Natural killer cell (primary cell): ENCODE measurements around the gene MCOLN3. TPM values are rescaled to one million over a fixed set of nuclear protein-coding genes. Genes with fewer than 3 reads are reported as not detected.

Experiments
- ATAC-seq, 3 donors: fragments of 150-1000 bp in 2 of 3; fragments of 200-7000 bp in 1 of 3; cut with Tn5 transposase; 1 replicate in 1 of 3; 2 replicates in 2 of 3; pipeline ENCODE4 v1.10.0; 2021; ENCODE audit warnings: mild to moderate bottlenecking in 2 of 3, moderate library complexity in 2 of 3
- DNase-seq, 2 donors: peaks; one replicate each; pipeline versions ENCODE4 v3.0.0 to v3.0.0-alpha.2; 2013 to 2021; ENCODE audit warnings: mixed read lengths in 1 of 2
- H3K27ac ChIP-seq: one replicate; pipeline ENCODE4 v1.5.1; 2013; ENCODE audit warnings: mild to moderate bottlenecking, low read length
- H3K27me3 ChIP-seq: one replicate; pipeline ENCODE4 v1.6.1; 2013; ENCODE audit warnings: low read length; ENCODE audit not compliant: control insufficient read depth, insufficient read depth
- H3K36me3 ChIP-seq: one replicate; pipeline ENCODE4 v1.6.1; 2013; ENCODE audit warnings: low read length; ENCODE audit not compliant: control insufficient read depth, insufficient read depth
- H3K4me1 ChIP-seq: one replicate; pipeline ENCODE4 v1.6.1; 2013; ENCODE audit warnings: low read length; ENCODE audit not compliant: control insufficient read depth, insufficient read depth
- H3K4me3 ChIP-seq: one replicate; pipeline ENCODE4 v1.5.1; 2013; ENCODE audit warnings: low read length
- H3K9me3 ChIP-seq: one replicate; pipeline ENCODE4 v1.6.1; 2013; ENCODE audit warnings: low read length; ENCODE audit not compliant: control insufficient read depth, insufficient read depth
- H3K27ac Mint-ChIP-seq, 2 donors: one replicate each; pipeline ENCODE4 v1.8.0; 2022; ENCODE audit warnings: mild to moderate bottlenecking in 2 of 2, mixed read lengths in 2 of 2, moderate library complexity in 1 of 2
- H3K27me3 Mint-ChIP-seq, 2 donors: one replicate each; pipeline ENCODE4 v1.8.0; 2022; ENCODE audit warnings: low read depth in 2 of 2, mixed read lengths in 2 of 2
- H3K36me3 Mint-ChIP-seq: one replicate; pipeline ENCODE4 v1.8.0; 2022; ENCODE audit warnings: mixed read lengths
- H3K4me1 Mint-ChIP-seq, 2 donors: one replicate each; pipeline ENCODE4 v1.8.0; 2022; ENCODE audit warnings: mixed read lengths in 2 of 2
- H3K4me3 Mint-ChIP-seq: one replicate; pipeline ENCODE4 v1.8.0; 2022; ENCODE audit warnings: mild to moderate bottlenecking, moderate library complexity, mixed read lengths
- H3K9me3 Mint-ChIP-seq, 2 donors: one replicate each; pipeline ENCODE4 v1.8.0; 2022; ENCODE audit warnings: mixed read lengths in 2 of 2
- WGBS: methylation state at CpG from one replicate; pipeline ENCODE4 v1.1.7; 2013; ENCODE audit warnings: missing lambda C conversion rate; ENCODE audit not compliant: insufficient coverage; 5-methylcytosine and 5-hydroxymethylcytosine counted together
- intact Hi-C: fragments of 100-400 bp; cut with micrococcal nuclease; formaldehyde crosslinking; loops from one replicate; pipeline ENCODE4 v1.14.2; 2022
- total RNA-seq, 4 donors: library from RNA; stranded (reverse); fragments of 120-200 nt in 1 of 4; gene quantifications; one replicate each; pipeline versions ENCODE4 v1.2.3 to v1.2.4, GENCODE V29; 2013 to 2022
- TF ChIP-seq, protein P1 (sequence below): fragments of 200-600 bp; IDR thresholded peaks from one replicate; pipeline ENCODE4 v1.8.0; 2022; ENCODE audit warnings: antibody characterized with exemption

Gene MCOLN3
- total RNA-seq, 3 donors from 2014 or later (not counting 1 experiment from before 2014, with no cell fraction given), result not detected

DNA sequence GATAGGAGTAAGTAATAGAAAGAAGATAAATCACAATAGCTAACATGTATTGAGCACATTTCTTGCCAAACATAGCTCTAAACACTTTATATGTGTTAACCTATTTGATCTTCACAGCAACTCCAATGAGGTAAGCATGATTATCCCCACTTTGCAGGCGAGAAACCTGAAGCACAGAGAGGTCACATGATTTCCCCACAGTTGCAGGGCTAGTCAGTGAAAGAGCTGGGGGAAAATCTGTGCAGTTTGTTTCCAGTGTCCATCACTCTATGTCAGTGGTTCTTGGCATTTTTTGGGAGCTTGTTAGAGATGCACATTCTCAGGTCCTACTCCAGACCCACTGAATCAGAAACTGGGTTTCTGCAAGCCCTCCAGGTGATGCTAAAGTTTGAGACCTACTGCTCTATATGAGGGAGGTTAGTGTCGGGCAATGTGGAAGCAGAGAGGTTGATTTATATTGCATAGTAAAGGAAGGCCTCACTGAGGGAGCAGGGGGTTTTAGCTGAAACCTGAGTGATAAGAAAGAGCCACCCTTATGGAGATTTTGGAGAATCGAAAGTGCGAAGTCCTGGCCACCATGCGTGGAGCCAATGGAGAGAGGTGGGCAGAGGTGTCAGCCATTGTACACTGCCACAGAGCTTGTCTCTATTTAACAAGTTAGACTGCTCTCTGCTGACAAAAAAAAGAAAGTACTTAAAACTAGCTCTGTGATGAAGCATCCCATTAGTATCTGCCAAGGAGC, 20.9 kb downstream of the MCOLN3 start:
- DNase-seq (peak in 1 of 2 donors; percentile 74), ATAC-seq (peak; percentile 83 to 86 (median 85))
- Mint-ChIP-seq H3K4me3 (peak overlapping the region; percentile 15), H3K36me3 (no peaks in the 10 kb centered on the region), H3K9me3 (no peaks in the 10 kb centered on the region), H3K27me3 (peaks cover 5 to 8% of the 10 kb centered on the region in 2 donors), H3K4me1 (peaks cover 9% of the 10 kb centered on the region in 2 donors), H3K27ac (peak overlapping the region; percentile 19 to 87)
- H3K4me3 ChIP-seq, result peak overlapping the region; percentile 1
- peaks cover 8% of the 10 kb centered on the region for H3K4me1 ChIP-seq
- H3K36me3 ChIP-seq, result no peaks in the 10 kb centered on the region
- intact Hi-C loops, result loop anchor here (1.0 kb wide), 1 partner anchor 83 kb away; no protein-coding TSS in a partner anchor
- 51% methylated on average over 5 of the region's 5 CpGs for WGBS
- H3K9me3 ChIP-seq, result no peaks in the 10 kb centered on the region
- no peaks in the 10 kb centered on the region for H3K27me3 ChIP-seq
- peak overlapping the region; percentile 46 for H3K27ac ChIP-seq
- TF ChIP-seq, protein P1, sequence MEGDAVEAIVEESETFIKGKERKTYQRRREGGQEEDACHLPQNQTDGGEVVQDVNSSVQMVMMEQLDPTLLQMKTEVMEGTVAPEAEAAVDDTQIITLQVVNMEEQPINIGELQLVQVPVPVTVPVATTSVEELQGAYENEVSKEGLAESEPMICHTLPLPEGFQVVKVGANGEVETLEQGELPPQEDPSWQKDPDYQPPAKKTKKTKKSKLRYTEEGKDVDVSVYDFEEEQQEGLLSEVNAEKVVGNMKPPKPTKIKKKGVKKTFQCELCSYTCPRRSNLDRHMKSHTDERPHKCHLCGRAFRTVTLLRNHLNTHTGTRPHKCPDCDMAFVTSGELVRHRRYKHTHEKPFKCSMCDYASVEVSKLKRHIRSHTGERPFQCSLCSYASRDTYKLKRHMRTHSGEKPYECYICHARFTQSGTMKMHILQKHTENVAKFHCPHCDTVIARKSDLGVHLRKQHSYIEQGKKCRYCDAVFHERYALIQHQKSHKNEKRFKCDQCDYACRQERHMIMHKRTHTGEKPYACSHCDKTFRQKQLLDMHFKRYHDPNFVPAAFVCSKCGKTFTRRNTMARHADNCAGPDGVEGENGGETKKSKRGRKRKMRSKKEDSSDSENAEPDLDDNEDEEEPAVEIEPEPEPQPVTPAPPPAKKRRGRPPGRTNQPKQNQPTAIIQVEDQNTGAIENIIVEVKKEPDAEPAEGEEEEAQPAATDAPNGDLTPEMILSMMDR, result no peak

DNA sequence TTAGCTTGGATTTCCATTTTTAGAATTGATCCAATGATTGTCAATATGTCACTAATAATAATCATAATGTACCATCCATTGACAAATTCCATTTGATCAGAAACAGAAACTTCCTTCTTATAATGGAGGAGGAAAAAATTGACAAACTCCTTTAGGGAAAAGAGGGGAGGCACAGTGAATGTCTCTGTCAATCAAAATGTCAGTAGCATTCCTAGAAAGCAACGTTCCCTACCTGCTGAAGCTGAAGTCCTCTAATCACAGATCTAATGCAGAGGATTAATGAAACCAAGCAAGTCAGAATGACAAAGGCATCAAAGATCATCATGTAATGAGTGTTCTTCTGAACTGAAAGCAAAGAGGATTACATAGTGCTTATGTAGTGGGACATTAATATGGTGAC, 22.4 kb downstream of the MCOLN3 start:
- H3K27ac Mint-ChIP-seq, result no peak overlapping the region
- intact Hi-C loops, result no loop called here
- no peaks in the 10 kb centered on the region for H3K9me3 Mint-ChIP-seq
- Histone ChIP-seq H3K9me3 (no peaks in the 10 kb centered on the region), H3K36me3 (no peaks in the 10 kb centered on the region), H3K27me3 (peaks cover 3% of the 10 kb centered on the region), H3K27ac (no peak overlapping the region), H3K4me3 (no peak overlapping the region), H3K4me1 (peaks cover 8% of the 10 kb centered on the region)
- ATAC-seq (no peak), DNase-seq (no peak)
- TF ChIP-seq, protein P1, result no peak
- peaks cover 9% of the 10 kb centered on the region in 2 donors for H3K4me1 Mint-ChIP-seq
- H3K36me3 Mint-ChIP-seq, result no peaks in the 10 kb centered on the region
- no peak overlapping the region for H3K4me3 Mint-ChIP-seq
- H3K27me3 Mint-ChIP-seq, result peaks cover 5 to 8% of the 10 kb centered on the region in 2 donors
- WGBS, result 83% methylated on average over 1 of the region's 1 CpG

DNA sequence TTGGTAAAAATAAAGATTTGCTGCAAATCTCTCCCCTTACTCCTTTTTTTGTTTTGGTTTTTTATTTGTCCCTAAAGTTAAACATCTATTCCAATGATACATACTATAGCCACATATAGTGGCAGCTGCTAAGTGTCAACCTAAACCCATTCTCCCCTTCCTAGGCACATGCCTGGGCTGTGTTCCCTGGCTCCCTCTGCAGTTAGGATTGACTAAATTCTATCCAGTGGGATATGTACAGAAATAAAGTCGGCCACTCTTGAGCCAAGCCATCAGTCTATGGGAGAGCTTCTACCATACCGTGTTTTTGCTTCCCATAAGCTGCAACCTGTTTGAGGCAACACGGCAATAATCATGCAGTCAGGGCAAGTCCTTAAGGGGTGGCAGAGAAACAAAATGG, 23.6 kb downstream of the MCOLN3 start:
- H3K4me1 Mint-ChIP-seq, result peaks cover 9% of the 10 kb centered on the region in 2 donors
- 90% methylated on average over 3 of the region's 3 CpGs for WGBS
- no peak for DNase-seq
- no peaks in the 10 kb centered on the region for H3K27me3 Mint-ChIP-seq
- no peak overlapping the region for H3K27ac Mint-ChIP-seq
- H3K27me3 ChIP-seq, result peaks cover 3% of the 10 kb centered on the region
- no peak overlapping the region for H3K4me3 ChIP-seq
- no peaks in the 10 kb centered on the region for H3K36me3 Mint-ChIP-seq
- H3K27ac ChIP-seq, result no peak overlapping the region
- no peaks in the 10 kb centered on the region for H3K36me3 ChIP-seq
- TF ChIP-seq, protein P1, result no peak
- H3K9me3 ChIP-seq, result no peaks in the 10 kb centered on the region
- no peaks in the 10 kb centered on the region for H3K9me3 Mint-ChIP-seq
- peaks cover 8% of the 10 kb centered on the region for H3K4me1 ChIP-seq
- no peak overlapping the region for H3K4me3 Mint-ChIP-seq
- intact Hi-C loops, result no loop called here
- no peak for ATAC-seq

DNA sequence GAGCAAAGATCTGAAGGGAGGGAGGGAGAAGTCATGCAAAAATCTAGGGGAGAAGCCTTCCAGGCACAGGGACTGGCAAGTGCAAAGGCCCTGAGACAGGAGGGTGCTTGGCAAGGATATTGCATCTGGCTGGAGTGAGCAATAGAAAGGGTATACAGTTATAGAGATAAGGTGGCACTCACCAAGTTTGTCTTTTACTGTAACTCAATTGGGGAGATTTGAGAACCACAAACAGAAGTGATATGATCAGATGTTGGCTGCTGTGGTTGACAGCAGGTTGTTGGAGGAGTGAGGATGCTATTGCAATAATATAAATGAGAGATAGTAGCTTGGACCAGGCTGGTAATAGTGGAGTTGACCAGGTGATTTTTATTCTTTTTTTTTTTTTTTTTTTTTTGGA, 25.6 kb downstream of the MCOLN3 start:
- Mint-ChIP-seq H3K27ac (no peak overlapping the region), H3K36me3 (no peaks in the 10 kb centered on the region), H3K9me3 (no peaks in the 10 kb centered on the region), H3K4me3 (no peak overlapping the region), H3K27me3 (no peaks in the 10 kb centered on the region), H3K4me1 (peaks cover 8% of the 10 kb centered on the region in 2 donors)
- Histone ChIP-seq H3K36me3 (no peaks in the 10 kb centered on the region), H3K27me3 (peaks cover 3% of the 10 kb centered on the region), H3K9me3 (no peaks in the 10 kb centered on the region), H3K4me3 (no peak overlapping the region), H3K27ac (no peak overlapping the region), H3K4me1 (peaks cover 8% of the 10 kb centered on the region)
- TF ChIP-seq, protein P1, result no peak
- intact Hi-C loops, result no loop called here
- DNase-seq (peak in 1 of 2 donors; percentile 16), ATAC-seq (no peak)
